ENCODE data around the gene EPN1. TPM values are rescaled to one million over a fixed set of nuclear protein-coding genes. Genes with fewer than 3 reads are reported as not detected.
A peak's percentile ranks its signal among the peaks of the same experiment; 100 is the strongest.

EPN1 gene
- polyA plus RNA-seq, 12 donors = 44.1 to 113 (median 68.9) TPM; not detected in 1

GRCh38 chr19:55690769-55691545 lies 15.9 kb downstream of the EPN1 start:
- no peak for DNase-seq

- DNase-seq = no peak
Measured at GRCh38 chr19:55691561-55692481, 16.8 kb downstream of the EPN1 start.

GRCh38 chr19:55692681-55693081 lies 17.7 kb downstream of the EPN1 start:
- no peak for DNase-seq

- DNase-seq = no peak
Measured at GRCh38 chr19:55693336-55693974, 18.4 kb downstream of the EPN1 start.

- DNase-seq = no peak
Measured at GRCh38 chr19:55694241-55694655, 19.2 kb downstream of the EPN1 start.

GRCh38 chr19:55694656-55695491 lies 19.8 kb downstream of the EPN1 start:
- no peak for DNase-seq

- no peak for DNase-seq
Measured at GRCh38 chr19:55695511-55696290, 20.7 kb downstream of the EPN1 start.

GRCh38 chr19:55696301-55697068 lies 21.5 kb downstream of the EPN1 start:
- no peak for DNase-seq

GRCh38 chr19:55697069-55697440 lies 22.0 kb downstream of the EPN1 start:
- DNase-seq = no peak

GRCh38 chr19:55697698-55698097 lies 22.7 kb downstream of the EPN1 start:
- DNase-seq = no peak

GRCh38 chr19:55698256-55698655 lies 23.2 kb downstream of the EPN1 start:
- DNase-seq = no peak

- no peak for DNase-seq
Measured at GRCh38 chr19:55699221-55699620, 24.2 kb downstream of the EPN1 start.

GRCh38 chr19:55700813-55701212 lies 25.8 kb downstream of the EPN1 start:
- no peak for DNase-seq

- no peak for DNase-seq
Measured at GRCh38 chr19:55702131-55702627, 27.2 kb downstream of the EPN1 start.

- peak; percentile 35 for DNase-seq
Measured at GRCh38 chr19:55703790-55704215, 28.8 kb downstream of the EPN1 start.

- no peak for DNase-seq
Measured at GRCh38 chr19:55704494-55705245, 29.6 kb downstream of the EPN1 start.

- no peak for DNase-seq
Measured at GRCh38 chr19:55705972-55706371, 30.9 kb downstream of the EPN1 start.

GRCh38 chr19:55711719-55712118 lies 36.7 kb downstream of the EPN1 start:
- no peak for DNase-seq

Measured in muscle of arm (tissue), 12 donors.